Esophagus squamous epithelium (tissue), 5 donors: ENCODE measurements around the gene DDX47. TPM values are rescaled to one million over a fixed set of nuclear protein-coding genes. Genes with fewer than 3 reads are reported as not detected.

Experiments
- DNase-seq: peaks from one replicate; lab custom pipeline; 2025; lab: John Stamatoyannopoulos, UW
- H3K27ac ChIP-seq, 4 donors: fragments of 200-600 bp; sonication (generic); one replicate each; pipeline ENCODE4 v1.5.1; 2016 to 2019; ENCODE audit warnings: mild to moderate bottlenecking in 1 of 4
- H3K27me3 ChIP-seq, 4 donors: fragments of 200-600 bp; sonication (generic); 1 replicate in 3 of 4; 2 replicates in 1 of 4; pipeline versions ENCODE4 v1.5.1 to v1.6.0; 2017 to 2021; ENCODE audit warnings: antibody characterized with exemption in 1 of 4
- H3K36me3 ChIP-seq, 3 donors: fragments of 200-600 bp; sonication (generic); one replicate each; pipeline ENCODE4 v1.5.1; 2016 to 2019
- H3K4me1 ChIP-seq, 3 donors: fragments of 200-600 bp; sonication (generic); one replicate each; pipeline ENCODE4 v1.5.1; 2017 to 2019
- H3K4me3 ChIP-seq, 4 donors: fragments of 200-600 bp; sonication (generic); 1 replicate in 3 of 4; 2 replicates in 1 of 4; pipeline ENCODE4 v1.5.1; 2016 to 2019; ENCODE audit warnings: mild to moderate bottlenecking in 2 of 4, moderate library complexity in 1 of 4
- H3K9me3 ChIP-seq, 3 donors: fragments of 200-600 bp; sonication (generic); one replicate each; pipeline ENCODE4 v1.5.1; 2016 to 2019
- POLR2A ChIP-seq, 4 donors: fragments of 450-650 bp; IDR thresholded peaks; one replicate each; pipeline ENCODE4 v1.6.1; 2017; ENCODE audit warnings: antibody characterized with exemption in 4 of 4, mild to moderate bottlenecking in 4 of 4, moderate library complexity in 3 of 4
- WGBS, 2 donors: methylation state at CpG; one replicate each; pipeline ENCODE4 v1.1.5; 2018; 5-methylcytosine and 5-hydroxymethylcytosine counted together
- intact Hi-C: fragments of 100-400 bp; cut with DNase I; formaldehyde crosslinking; loops from one replicate; pipeline ENCODE4 v1.15.0; 2022
- total RNA-seq, 4 donors: library from RNA; depleted of rRNA; stranded (reverse); fragments of >200 nt; gene quantifications; one replicate each; pipeline ENCODE4 v1.1.0, GENCODE V29; 2016
- TF ChIP-seq, protein P1 (sequence below), 6 experiments: fragments of 450-650 bp in 4 of 6; fragments of 200-600 bp in 2 of 6; sonication (generic) in 2 of 6; IDR thresholded peaks; one replicate each; pipeline ENCODE4 v1.5.1; 2016 to 2019; ENCODE audit warnings: antibody characterized with exemption in 6 of 6, mild to moderate bottlenecking in 4 of 6, moderate library complexity in 4 of 6
- donor health status: DM: yes; HTN: yes; CAD: no.

Gene DDX47
- total RNA-seq, 4 donors from 2014 or later, result 40.6 to 67.9 (median 55.3) TPM

- DNase-seq, result no peak
- no peak for TF ChIP-seq POLR2A (IDR thresholded peaks at IDR 0.05)
- TF ChIP-seq, protein P1, sequence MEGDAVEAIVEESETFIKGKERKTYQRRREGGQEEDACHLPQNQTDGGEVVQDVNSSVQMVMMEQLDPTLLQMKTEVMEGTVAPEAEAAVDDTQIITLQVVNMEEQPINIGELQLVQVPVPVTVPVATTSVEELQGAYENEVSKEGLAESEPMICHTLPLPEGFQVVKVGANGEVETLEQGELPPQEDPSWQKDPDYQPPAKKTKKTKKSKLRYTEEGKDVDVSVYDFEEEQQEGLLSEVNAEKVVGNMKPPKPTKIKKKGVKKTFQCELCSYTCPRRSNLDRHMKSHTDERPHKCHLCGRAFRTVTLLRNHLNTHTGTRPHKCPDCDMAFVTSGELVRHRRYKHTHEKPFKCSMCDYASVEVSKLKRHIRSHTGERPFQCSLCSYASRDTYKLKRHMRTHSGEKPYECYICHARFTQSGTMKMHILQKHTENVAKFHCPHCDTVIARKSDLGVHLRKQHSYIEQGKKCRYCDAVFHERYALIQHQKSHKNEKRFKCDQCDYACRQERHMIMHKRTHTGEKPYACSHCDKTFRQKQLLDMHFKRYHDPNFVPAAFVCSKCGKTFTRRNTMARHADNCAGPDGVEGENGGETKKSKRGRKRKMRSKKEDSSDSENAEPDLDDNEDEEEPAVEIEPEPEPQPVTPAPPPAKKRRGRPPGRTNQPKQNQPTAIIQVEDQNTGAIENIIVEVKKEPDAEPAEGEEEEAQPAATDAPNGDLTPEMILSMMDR (IDR thresholded peaks at IDR 0.05), result no peak
- peaks cover 0 to 37% (median 5%) of the 10 kb centered on the region in 3 donors for H3K4me1 ChIP-seq
- H3K36me3 ChIP-seq, result no peaks in the 10 kb centered on the region
- peak overlapping the region in 1 of 4 donors; percentile 34 for H3K27ac ChIP-seq
- intact Hi-C loops, result loop anchor here (10.0 kb wide), 1 partner anchor 418 kb away; no protein-coding TSS in a partner anchor
- no peaks in the 10 kb centered on the region for H3K9me3 ChIP-seq
- 86 to 87% methylated on average over 8 to 9 of the region's 9 CpGs for WGBS, 2 donors
- H3K4me3 ChIP-seq, result no peak overlapping the region
- H3K27me3 ChIP-seq, result no peaks in the 10 kb centered on the region
These were observed 16.0 kb upstream of the DDX47 start for GRCh38 chr12:12796928-12797793.

GRCh38 chr12:12797794-12798152 lies 15.4 kb upstream of the DDX47 start:
- Histone ChIP-seq H3K27ac (no peak overlapping the region), H3K4me3 (no peak overlapping the region), H3K27me3 (no peaks in the 10 kb centered on the region), H3K4me1 (peaks cover 0 to 37% (median 5%) of the 10 kb centered on the region in 3 donors), H3K36me3 (no peaks in the 10 kb centered on the region), H3K9me3 (no peaks in the 10 kb centered on the region)
- TF ChIP-seq, protein P1 (IDR thresholded peaks at IDR 0.05), result no peak
- no peak for TF ChIP-seq POLR2A (IDR thresholded peaks at IDR 0.05)
- intact Hi-C loops, result loop anchor here (10.0 kb wide), 1 partner anchor 417 kb away; no protein-coding TSS in a partner anchor
- DNase-seq, result no peak
- 79 to 92% methylated on average over 3 of the region's 3 CpGs for WGBS, 2 donors

DNA sequence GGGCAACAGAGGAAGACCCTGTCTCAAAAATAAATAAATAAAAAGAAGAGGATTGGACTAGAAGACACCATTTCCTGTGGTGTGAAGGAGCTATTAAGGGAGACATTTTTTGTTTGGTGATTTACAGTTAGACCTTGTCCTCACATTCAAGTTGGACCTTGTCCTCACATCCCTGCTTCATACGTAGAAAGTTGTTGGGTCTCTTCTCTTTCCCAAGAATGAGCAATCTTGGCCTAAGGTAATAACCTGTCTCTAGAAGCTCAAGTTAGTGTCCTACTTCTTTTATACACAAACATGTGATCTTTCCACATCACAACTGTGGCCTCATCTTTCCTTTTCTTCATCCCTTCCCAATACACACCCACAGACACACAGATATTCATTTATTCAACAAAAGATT lies 14.7 kb upstream of the DDX47 start:
- TF ChIP-seq POLR2A (IDR thresholded peaks at IDR 0.05), result no peak
- TF ChIP-seq, protein P1 (IDR thresholded peaks at IDR 0.05), result no peak

DNA sequence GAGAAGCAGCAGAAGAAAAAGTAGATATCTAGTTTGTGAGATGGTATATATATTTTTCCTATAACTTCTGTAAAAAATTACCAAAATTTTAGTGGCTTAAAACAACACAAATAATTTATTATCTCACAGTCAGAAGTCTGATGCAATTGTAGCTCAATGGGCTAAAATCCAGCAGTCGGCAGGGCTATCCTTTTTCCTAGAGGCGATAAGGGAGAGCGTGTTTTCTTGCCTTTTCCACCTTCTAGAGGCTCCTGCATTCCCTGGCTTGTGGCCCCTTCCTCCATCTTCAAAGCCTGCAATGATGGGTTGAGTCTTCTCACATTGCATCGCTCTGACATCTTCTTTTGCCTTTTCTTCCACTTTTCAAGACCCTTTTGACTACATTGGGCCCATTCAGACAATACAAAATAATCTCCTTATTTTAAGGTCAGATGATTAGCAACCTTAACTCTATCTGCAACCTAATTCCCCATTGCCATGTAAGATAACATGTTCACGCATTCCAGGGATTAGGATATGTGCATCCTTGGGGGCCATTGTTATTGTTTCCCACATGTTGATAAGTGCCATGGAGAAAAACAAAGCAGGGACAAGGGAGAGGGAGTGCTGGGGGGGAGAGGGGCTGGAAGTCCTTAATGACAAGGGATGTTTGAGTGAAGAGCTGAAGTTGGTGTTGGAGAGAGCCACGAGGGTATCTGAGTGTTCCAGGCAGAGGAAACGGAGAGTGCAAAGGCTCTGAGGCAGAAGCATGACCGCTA lies 13.8 kb upstream of the DDX47 start:
- no peak for DNase-seq
- no peaks in the 10 kb centered on the region for H3K36me3 ChIP-seq
- no peaks in the 10 kb centered on the region for H3K9me3 ChIP-seq
- 82 to 86% methylated on average over 8 of the region's 8 CpGs for WGBS, 2 donors
- TF ChIP-seq, protein P1 (IDR thresholded peaks at IDR 0.05), result no peak
- TF ChIP-seq POLR2A (IDR thresholded peaks at IDR 0.05), result no peak
- intact Hi-C loops, result loop anchor here (10.0 kb wide), 1 partner anchor 415 kb away; no protein-coding TSS in a partner anchor
- H3K27ac ChIP-seq, result peak overlapping the region in 1 of 4 donors; percentile 79
- H3K4me3 ChIP-seq, result no peak overlapping the region
- peaks cover 4 to 47% (median 18%) of the 10 kb centered on the region in 3 donors for H3K4me1 ChIP-seq
- no peaks in the 10 kb centered on the region for H3K27me3 ChIP-seq

More for the DNA sequence above, 14.7 kb upstream of the DDX47 start:
- DNase-seq, result no peak
- intact Hi-C loops, result loop anchor here (10.0 kb wide), 1 partner anchor 416 kb away; no protein-coding TSS in a partner anchor
- peaks cover 4 to 44% (median 11%) of the 10 kb centered on the region in 3 donors for H3K4me1 ChIP-seq
- no peaks in the 10 kb centered on the region for H3K27me3 ChIP-seq
- WGBS, 2 donors, result 52 to 63% methylated on average over 1 of the region's 1 CpG
- no peak overlapping the region for H3K4me3 ChIP-seq
- H3K27ac ChIP-seq, result no peak overlapping the region
- H3K36me3 ChIP-seq, result no peaks in the 10 kb centered on the region
- H3K9me3 ChIP-seq, result no peaks in the 10 kb centered on the region
